ENCODE data around the gene ZNF276. TPM values are rescaled to one million over a fixed set of nuclear protein-coding genes. Genes with fewer than 3 reads are reported as not detected.
"Not testable (repeated sequence)": the region's sequence is repeated elsewhere in the genome, so short reads cannot be mapped to it uniquely, and the experiment has no call there.

Gene ZNF276
- total RNA-seq, 4 donors from 2014 or later: 16.7 to 45.8 (median 18.2) TPM

DNA sequence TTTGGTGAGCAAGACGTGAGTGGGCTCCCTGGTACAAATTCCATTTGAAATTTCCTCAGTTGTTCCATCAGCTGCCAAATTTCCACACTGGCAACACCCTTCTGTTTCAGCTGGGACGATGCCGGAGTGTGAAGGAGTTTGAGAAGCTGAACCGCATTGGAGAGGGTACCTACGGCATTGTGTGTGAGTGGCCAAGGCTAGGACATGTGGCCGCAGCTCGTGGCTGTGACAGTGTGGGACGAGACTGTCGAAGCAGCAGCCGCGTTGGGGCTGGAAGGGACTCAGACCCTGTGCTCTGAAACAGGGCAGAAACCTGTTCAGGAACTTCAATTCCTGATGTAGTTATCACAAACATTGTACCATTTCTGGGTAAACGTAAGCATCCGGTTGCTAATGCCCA lies 32.2 kb upstream of the ZNF276 start:
- Histone ChIP-seq H3K36me3 (peaks cover 0 to 42% of the 10 kb centered on the region in 2 donors), H3K9me3 (no peaks in the 10 kb centered on the region), H3K4me3 (no peak overlapping the region), H3K27ac (no peak overlapping the region), H3K4me1 (peaks cover 3 to 23% (median 8%) of the 10 kb centered on the region in 3 donors), H3K27me3 (no peaks in the 10 kb centered on the region)
- TF ChIP-seq POLR2A (IDR thresholded peaks at IDR 0.05): no peak
- no peak for TF ChIP-seq POLR2AphosphoS5 (IDR thresholded peaks at IDR 0.05)
- no peak for TF ChIP-seq EP300 (IDR thresholded peaks at IDR 0.05)
- TF ChIP-seq, protein P1, sequence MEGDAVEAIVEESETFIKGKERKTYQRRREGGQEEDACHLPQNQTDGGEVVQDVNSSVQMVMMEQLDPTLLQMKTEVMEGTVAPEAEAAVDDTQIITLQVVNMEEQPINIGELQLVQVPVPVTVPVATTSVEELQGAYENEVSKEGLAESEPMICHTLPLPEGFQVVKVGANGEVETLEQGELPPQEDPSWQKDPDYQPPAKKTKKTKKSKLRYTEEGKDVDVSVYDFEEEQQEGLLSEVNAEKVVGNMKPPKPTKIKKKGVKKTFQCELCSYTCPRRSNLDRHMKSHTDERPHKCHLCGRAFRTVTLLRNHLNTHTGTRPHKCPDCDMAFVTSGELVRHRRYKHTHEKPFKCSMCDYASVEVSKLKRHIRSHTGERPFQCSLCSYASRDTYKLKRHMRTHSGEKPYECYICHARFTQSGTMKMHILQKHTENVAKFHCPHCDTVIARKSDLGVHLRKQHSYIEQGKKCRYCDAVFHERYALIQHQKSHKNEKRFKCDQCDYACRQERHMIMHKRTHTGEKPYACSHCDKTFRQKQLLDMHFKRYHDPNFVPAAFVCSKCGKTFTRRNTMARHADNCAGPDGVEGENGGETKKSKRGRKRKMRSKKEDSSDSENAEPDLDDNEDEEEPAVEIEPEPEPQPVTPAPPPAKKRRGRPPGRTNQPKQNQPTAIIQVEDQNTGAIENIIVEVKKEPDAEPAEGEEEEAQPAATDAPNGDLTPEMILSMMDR (IDR thresholded peaks at IDR 0.05): no peak
- no peak for ATAC-seq
- WGBS, 2 donors (ENCODE audit: low coverage in 1 of 2): 90 to 96% methylated on average over 9 to 12 of the region's 13 CpGs

DNA sequence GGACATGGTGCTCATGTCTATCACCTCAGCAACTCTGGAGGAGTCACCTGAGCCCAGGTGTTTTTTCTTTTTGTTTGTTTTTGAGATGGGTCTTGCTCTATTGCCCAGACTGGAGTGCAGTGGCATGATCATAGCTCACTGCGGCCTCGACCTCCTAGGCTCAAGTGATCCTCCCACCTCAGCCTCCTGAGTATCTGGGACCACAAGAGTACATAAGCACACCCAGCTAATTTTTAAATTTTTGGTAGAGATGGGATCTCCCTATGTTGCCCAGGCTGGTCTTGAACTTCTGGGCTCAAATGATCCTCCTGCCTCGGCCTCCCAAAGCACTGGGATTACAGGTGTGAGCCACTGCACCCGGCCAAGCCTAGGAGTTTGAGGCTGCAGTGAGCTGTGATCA lies 31.7 kb upstream of the ZNF276 start:
- not testable (repeated sequence) for H3K9me3 ChIP-seq, H3K27me3 ChIP-seq, ATAC-seq, H3K27ac ChIP-seq, H3K4me3 ChIP-seq
- Histone ChIP-seq H3K36me3 (peaks cover 0 to 46% of the 10 kb centered on the region in 2 donors), H3K4me1 (peaks cover 3 to 23% (median 8%) of the 10 kb centered on the region in 3 donors)
- WGBS, 2 donors (ENCODE audit: low coverage in 1 of 2): 85 to 100% methylated on average over 2 to 3 of the region's 4 CpGs

DNA sequence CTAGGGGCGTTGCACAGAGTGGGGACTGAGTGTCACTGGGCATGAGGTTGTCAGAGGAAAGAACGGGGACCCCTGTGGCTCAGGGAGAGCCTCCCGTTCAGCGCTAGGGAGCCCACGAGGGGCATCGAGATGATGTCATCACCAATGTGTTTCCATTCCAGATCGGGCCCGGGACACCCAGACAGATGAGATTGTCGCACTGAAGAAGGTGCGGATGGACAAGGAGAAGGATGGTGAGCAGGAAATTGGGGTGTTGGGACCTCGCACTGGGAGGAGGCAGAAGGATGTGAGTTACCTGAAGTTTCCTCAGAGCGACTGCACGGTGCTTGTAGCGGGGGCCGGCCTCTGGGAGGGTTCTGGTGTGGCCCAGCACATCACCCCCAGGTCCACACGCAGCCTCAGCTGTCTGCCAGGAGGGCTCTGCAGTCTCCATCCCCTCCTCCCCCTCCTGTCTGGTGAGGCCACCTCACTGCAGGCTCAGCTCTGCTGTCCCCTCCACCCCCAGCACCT lies 30.9 kb upstream of the ZNF276 start:
- TF ChIP-seq, protein P1 (IDR thresholded peaks at IDR 0.05): no peak
- TF ChIP-seq POLR2A (IDR thresholded peaks at IDR 0.05) (no peak), POLR2AphosphoS5 (IDR thresholded peaks at IDR 0.05) (no peak), EP300 (IDR thresholded peaks at IDR 0.05) (no peak)
- WGBS, 2 donors (ENCODE audit: low coverage in 1 of 2): 82 to 90% methylated on average over 8 to 10 of the region's 16 CpGs
- no peak overlapping the region for H3K27ac ChIP-seq
- peaks cover 3 to 23% (median 8%) of the 10 kb centered on the region in 3 donors for H3K4me1 ChIP-seq
- no peaks in the 10 kb centered on the region for H3K9me3 ChIP-seq
- H3K27me3 ChIP-seq: no peaks in the 10 kb centered on the region
- ATAC-seq: no peak
- peaks cover 0 to 55% of the 10 kb centered on the region in 2 donors for H3K36me3 ChIP-seq
- no peak overlapping the region for H3K4me3 ChIP-seq

DNA sequence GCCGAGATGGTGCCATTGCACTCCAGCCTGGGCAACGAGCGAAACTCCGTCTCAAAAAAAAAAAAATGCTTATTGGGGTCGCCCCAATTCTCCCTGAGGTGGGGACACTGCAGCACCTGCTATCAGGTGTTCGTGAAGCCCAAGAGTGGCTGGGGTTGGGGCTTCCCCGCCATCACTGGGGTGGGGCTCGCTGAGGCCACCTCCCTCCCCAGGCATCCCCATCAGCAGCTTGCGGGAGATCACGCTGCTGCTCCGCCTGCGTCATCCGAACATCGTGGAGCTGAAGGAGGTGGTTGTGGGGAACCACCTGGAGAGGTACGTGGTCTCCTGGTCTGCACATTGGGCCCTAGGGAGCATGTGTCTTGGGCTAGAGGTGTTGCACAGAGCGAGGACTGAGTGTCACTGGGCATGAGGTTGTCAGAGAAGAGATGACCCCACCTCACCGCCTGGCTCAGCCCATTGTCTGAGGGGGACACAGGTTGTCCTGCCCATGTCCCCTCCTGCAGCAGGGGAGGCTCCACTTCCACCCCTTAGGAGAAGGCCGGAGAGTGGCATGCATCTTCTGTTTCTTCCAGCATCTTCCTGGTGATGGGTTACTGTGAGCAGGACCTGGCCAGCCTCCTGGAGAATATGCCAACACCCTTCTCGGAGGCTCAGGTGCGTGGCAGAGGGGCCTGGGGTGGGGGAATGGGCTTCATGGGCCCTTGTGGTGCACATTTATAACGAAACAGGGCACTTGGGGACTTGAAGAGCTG lies 29.9 kb upstream of the ZNF276 start:
- TF ChIP-seq EP300 (IDR thresholded peaks at IDR 0.05) (no peak), POLR2AphosphoS5 (IDR thresholded peaks at IDR 0.05) (no peak), POLR2A (IDR thresholded peaks at IDR 0.05) (no peak)
- TF ChIP-seq, protein P1 (IDR thresholded peaks at IDR 0.05): no peak
- H3K36me3 ChIP-seq: peaks cover 0 to 64% of the 10 kb centered on the region in 2 donors
- H3K4me1 ChIP-seq: peaks cover 3 to 19% (median 8%) of the 10 kb centered on the region in 3 donors
- WGBS, 2 donors (ENCODE audit: low coverage in 1 of 2): 80 to 94% methylated on average over 2 to 10 of the region's 21 CpGs
- ATAC-seq: no peak
- H3K27me3 ChIP-seq: no peaks in the 10 kb centered on the region
- H3K27ac ChIP-seq: no peak overlapping the region
- H3K4me3 ChIP-seq: no peak overlapping the region
- H3K9me3 ChIP-seq: no peaks in the 10 kb centered on the region

DNA sequence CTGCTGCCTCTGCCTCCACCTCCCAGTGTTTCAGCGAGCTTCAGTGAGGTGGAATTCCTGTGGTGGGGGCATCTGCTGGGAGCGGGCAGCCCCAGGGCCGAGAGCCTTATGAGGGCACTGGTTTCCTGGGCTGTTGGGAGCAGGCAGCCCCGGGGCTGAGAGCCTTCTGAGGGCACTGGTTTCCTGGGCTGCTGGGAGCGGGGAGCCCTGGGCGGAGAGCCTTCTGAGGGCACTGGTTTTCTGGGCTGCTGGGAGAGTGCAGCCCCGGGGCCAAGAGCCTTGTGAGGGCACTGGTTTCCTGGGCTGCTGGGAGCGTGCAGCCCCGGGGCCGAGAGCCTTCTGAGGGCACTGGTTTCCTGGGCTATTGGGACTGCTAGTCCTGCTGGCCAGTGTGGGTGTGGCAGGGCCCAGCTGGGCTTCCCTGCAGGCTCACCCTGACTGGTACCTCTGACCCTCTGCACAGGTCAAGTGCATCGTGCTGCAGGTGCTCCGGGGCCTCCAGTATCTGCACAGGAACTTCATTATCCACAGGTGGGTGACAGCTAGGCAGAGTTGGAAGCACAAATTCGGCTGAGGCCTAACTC lies 29.3 kb upstream of the ZNF276 start:
- peaks cover 0 to 71% of the 10 kb centered on the region in 2 donors for H3K36me3 ChIP-seq
- TF ChIP-seq EP300 (IDR thresholded peaks at IDR 0.05) (no peak), POLR2AphosphoS5 (IDR thresholded peaks at IDR 0.05) (no peak), POLR2A (IDR thresholded peaks at IDR 0.05) (no peak)
- TF ChIP-seq, protein P1 (IDR thresholded peaks at IDR 0.05): no peak
- 86% methylated on average over 1 of the region's 13 CpGs; no CpG with 5 or more reads in 1 of the 2 donors for whole genome bisulfite sequencing, 2 donors (ENCODE audit: low coverage in 1 of 2)

More for the DNA sequence above, 29.3 kb upstream of the ZNF276 start:
- H3K27ac ChIP-seq: no peak overlapping the region
- ATAC-seq: no peak
- no peak overlapping the region for H3K4me3 ChIP-seq
- no peaks in the 10 kb centered on the region for H3K9me3 ChIP-seq
- peaks cover 3 to 18% (median 8%) of the 10 kb centered on the region in 3 donors for H3K4me1 ChIP-seq
- no peaks in the 10 kb centered on the region for H3K27me3 ChIP-seq

All from gastroesophageal sphincter (tissue), 4 donors.